ENCODE results near the gene PAGE4.
A peak's percentile ranks its signal among the peaks of the same experiment; 100 is the strongest.

- TF ChIP-seq, protein P1, sequence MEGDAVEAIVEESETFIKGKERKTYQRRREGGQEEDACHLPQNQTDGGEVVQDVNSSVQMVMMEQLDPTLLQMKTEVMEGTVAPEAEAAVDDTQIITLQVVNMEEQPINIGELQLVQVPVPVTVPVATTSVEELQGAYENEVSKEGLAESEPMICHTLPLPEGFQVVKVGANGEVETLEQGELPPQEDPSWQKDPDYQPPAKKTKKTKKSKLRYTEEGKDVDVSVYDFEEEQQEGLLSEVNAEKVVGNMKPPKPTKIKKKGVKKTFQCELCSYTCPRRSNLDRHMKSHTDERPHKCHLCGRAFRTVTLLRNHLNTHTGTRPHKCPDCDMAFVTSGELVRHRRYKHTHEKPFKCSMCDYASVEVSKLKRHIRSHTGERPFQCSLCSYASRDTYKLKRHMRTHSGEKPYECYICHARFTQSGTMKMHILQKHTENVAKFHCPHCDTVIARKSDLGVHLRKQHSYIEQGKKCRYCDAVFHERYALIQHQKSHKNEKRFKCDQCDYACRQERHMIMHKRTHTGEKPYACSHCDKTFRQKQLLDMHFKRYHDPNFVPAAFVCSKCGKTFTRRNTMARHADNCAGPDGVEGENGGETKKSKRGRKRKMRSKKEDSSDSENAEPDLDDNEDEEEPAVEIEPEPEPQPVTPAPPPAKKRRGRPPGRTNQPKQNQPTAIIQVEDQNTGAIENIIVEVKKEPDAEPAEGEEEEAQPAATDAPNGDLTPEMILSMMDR (IDR thresholded peaks at IDR 0.05; ENCODE audit: low read length) = peak; percentile 42
- no peak for TF ChIP-seq EZH2 (IDR thresholded peaks at IDR 0.05; ENCODE audit: borderline replicate concordance, low read length)
Measured at GRCh38 chrX:49876750-49877149, 47.6 kb downstream of the PAGE4 start.

Data from OCI-LY1 (cell line).